GM12875 (cell line): ENCODE data around the gene DACT1.

Source experiments
- H3K4me3 ChIP-seq: one replicate; pipeline ENCODE4 v1.5.1; 2011; ENCODE audit warnings: low read depth, low read length, control low read depth
- TF ChIP-seq, protein P1 (sequence below): IDR thresholded peaks from 2 replicates; pipeline ENCODE4 v1.5.1; 2011; ENCODE audit warnings: low read depth, mild to moderate bottlenecking, control low read depth, inconsistent platforms, low read length, moderate library complexity, borderline replicate concordance; ENCODE audit not compliant: insufficient read depth

The DACT1 gene

DNA sequence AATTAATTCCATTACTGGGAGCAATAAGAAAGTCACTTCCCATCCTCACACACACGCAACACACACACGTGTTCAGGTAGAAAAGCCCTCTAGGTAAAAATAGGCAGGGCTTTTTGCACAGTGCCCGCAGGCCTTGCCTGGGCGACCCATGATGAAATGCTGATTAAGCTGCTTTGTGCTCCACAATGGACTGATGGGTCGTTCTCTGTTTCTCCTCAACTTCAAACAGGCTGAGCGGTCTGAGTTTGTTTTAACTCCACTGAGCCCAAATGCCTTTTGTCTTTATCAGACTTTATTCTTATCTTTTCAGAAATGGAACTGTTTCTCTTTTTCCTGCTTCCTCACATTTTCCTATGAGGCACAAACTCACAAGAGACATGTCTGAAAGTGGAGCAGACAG, 9.4 kb upstream of the DACT1 start:
- H3K4me3 ChIP-seq, result no peak overlapping the region

DNA sequence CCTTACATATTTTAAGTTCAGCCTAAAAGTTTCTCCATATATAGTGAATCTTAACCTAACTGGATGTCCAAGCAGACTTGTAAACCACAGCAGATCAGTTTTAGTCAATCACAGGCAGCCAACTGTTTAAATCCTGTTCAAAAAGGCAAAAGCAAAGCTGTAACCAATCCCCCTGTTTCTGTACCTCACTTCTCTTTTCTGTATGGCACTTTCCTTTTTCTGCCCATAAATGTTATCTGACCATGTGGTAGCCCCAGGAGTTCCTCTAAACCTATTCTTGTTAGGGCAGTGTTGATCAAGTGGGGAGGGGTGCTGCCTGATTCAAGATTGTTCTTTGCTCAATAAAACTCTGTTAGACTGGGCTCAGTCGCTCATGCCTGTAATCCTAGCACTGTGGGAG, 8.5 kb upstream of the DACT1 start:
- H3K4me3 ChIP-seq, result no peak overlapping the region
- TF ChIP-seq, protein P1, sequence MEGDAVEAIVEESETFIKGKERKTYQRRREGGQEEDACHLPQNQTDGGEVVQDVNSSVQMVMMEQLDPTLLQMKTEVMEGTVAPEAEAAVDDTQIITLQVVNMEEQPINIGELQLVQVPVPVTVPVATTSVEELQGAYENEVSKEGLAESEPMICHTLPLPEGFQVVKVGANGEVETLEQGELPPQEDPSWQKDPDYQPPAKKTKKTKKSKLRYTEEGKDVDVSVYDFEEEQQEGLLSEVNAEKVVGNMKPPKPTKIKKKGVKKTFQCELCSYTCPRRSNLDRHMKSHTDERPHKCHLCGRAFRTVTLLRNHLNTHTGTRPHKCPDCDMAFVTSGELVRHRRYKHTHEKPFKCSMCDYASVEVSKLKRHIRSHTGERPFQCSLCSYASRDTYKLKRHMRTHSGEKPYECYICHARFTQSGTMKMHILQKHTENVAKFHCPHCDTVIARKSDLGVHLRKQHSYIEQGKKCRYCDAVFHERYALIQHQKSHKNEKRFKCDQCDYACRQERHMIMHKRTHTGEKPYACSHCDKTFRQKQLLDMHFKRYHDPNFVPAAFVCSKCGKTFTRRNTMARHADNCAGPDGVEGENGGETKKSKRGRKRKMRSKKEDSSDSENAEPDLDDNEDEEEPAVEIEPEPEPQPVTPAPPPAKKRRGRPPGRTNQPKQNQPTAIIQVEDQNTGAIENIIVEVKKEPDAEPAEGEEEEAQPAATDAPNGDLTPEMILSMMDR, result no peak

More for the DNA sequence above, 9.4 kb upstream of the DACT1 start:
- TF ChIP-seq, protein P1, result no peak

DNA sequence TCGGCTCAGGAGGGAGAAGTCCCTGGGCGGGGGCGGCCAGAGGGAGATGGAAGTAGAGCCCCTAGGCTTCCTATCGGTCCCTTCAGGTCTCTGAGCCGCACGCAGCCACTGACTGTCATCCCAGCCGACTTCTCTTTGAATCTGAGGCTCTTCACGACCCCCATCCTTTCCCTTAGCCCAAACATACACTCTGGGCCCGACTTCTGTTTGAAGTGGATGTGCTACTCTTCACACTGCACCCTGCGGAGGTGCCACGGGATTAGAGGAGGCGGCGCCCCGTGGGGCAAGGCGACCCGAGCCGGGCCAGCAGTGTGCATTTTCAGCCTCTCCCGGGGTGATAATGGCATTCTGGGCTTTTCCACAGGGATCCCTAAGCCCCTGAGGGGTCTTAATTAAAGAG, 6.0 kb upstream of the DACT1 start:
- no peak overlapping the region for H3K4me3 ChIP-seq
- TF ChIP-seq, protein P1, result no peak

DNA sequence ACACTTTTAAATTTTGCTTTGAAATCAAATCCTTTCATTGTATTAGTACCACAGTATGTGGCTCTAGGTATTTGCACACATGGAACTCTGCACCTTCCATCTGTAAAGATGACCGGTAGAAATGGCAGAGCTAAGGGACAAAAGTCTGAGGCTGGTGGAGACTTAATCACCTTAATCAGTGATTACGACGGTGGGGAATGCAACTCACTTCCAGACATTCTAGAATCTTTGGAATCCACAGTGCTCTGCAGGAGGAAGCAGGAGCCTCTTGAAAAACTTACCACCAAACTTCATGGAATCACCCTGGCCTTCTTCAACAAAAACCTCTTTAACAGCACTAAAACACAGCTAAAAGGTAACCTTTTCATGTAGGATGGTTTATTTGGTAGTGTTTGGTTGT, 3.9 kb upstream of the DACT1 start:
- H3K4me3 ChIP-seq, result no peak overlapping the region
- TF ChIP-seq, protein P1, result no peak

DNA sequence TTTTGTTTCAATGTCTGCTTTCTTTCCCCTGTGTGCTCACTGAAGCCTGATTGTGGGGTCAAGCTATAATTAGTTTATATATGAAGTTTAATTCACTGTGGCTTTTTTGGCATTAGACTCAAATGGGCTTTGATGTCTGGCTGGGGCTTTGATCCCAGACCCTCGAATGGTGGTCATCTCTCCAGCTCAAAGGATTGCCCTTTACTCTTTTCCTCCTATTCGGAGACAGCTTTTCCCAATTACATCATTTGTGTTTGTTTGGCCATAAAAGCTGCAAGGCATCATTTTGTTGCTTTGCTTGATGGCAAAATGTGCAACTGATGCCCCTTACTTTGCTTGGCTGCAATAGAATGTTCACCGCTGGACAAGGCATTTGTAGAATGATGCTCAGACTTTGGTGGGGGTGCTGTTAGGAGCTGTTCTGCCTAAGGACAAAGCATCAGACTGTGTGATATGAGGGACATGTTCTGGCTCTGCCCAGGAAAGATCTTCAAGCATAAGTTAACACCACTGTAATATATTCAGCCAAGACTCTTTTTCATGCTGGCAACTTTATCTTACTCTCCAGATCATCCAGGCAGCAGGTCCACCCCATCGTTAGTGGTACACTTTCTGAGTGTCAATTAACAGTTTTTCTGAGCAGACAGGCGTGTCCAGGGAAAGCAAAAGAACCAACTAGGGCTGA, 3.2 kb upstream of the DACT1 start:
- TF ChIP-seq, protein P1, result no peak
- no peak overlapping the region for H3K4me3 ChIP-seq

DNA sequence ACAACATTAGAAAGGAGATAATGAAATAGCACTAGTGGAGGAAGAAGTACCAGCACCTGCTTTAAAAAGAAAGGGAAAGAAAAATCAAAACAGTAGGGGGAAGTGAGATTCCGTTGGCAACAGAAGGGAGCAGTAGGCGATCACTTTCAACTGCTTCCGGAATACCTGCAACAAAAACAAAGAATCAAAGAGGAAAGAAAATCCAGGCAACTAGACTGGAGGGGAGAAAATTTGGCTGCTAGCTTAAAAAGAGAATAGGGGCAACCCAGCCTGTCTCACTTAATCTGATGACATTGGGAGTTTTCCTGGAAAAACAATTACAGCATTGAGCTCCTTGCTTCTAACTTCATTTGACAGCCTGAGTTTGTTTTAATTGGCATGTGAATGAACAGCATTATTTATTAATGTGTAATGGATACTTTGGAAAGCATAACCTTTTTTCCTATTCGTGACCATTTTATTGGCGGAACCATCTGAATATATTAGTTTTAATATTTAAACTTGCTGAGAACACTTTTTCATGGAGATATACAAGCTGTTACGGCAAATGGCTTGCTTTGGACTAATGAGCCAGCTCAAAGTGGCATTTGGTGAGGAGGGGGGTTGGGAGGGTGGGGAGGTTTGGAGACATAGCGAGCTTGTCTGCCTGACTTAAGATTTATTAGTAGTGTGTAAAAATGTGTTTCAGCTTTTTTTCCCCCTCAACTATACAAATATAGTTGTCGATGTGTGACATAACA, 2.5 kb upstream of the DACT1 start:
- TF ChIP-seq, protein P1, result no peak
- H3K4me3 ChIP-seq, result no peak overlapping the region

DNA sequence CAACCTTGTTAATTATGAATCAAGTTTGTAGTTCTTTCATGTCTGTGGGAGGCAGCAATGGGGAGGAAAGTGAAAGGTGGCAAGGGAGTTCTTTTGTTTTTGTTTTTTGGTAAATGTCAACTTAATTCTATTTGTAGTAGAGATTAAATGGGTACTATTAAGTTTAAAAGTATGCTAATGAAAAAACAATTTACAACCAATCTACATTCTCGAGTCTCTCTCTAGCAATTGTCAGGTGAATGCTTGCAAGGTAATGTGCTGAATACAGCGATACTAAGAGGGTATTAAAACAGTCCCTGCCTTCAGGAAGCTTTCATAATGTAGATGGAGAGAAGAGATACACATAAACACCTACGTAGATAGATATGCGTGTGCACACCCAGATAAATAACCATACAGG, 1.6 kb upstream of the DACT1 start:
- TF ChIP-seq, protein P1, result no peak
- H3K4me3 ChIP-seq, result no peak overlapping the region
